IPS DF 19.7 (cell line): Measurements from ENCODE around the gene EXT2.

Source experiments
- DNase-seq: peaks from one replicate; pipeline ENCODE4 v3.0.0-alpha.2; 2013; ENCODE audit warnings: low read depth, low spot score

EXT2 gene

GRCh38 chr11:44288133-44288526 is 192.7 kb downstream of the EXT2 start:
- no peak for DNase-seq

GRCh38 chr11:44290208-44290607 is 194.7 kb downstream of the EXT2 start:
- DNase-seq, result no peak
